ENCODE results near the gene KLC3. TPM values are rescaled to one million over a fixed set of nuclear protein-coding genes. Genes with fewer than 3 reads are reported as not detected.
"Not testable (repeated sequence)": the region's sequence is repeated elsewhere in the genome, so short reads cannot be mapped to it uniquely, and the experiment has no call there.

The KLC3 gene
- total RNA-seq, 1 experiment from 2014 or later, result 0.37 TPM

DNA sequence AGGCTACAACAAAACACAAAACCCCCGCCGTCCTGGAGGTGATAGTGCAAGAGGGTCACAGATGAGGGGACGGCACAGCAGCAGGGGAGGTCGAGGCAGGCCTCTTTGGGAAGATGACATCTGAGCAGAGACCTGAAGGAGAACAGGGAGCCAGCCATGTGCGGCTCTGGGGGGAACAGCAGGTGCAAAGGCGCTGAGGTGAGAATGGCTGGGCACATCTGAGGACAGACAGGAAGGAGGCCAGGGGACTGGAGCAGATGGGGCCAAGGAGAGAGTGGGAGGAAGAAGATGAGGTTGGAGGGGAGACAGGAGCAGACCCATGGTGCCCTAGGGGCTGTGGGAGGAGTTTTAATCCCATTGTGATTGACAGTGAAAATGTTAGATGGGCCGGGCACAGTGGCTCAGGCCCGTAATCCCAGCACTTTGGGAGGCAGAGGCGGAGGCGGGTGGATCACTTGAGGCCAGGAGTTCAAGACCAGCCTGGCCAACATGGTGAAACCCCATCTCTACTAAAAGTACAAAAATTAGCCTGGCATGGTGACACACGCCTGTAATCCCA lies 16.1 kb upstream of the KLC3 start:
- no peak for DNase-seq (ENCODE audit: low read depth in 1 of 2, low spot score in 2 of 2)
- no peaks in the 10 kb centered on the region for H3K36me3 ChIP-seq

DNA sequence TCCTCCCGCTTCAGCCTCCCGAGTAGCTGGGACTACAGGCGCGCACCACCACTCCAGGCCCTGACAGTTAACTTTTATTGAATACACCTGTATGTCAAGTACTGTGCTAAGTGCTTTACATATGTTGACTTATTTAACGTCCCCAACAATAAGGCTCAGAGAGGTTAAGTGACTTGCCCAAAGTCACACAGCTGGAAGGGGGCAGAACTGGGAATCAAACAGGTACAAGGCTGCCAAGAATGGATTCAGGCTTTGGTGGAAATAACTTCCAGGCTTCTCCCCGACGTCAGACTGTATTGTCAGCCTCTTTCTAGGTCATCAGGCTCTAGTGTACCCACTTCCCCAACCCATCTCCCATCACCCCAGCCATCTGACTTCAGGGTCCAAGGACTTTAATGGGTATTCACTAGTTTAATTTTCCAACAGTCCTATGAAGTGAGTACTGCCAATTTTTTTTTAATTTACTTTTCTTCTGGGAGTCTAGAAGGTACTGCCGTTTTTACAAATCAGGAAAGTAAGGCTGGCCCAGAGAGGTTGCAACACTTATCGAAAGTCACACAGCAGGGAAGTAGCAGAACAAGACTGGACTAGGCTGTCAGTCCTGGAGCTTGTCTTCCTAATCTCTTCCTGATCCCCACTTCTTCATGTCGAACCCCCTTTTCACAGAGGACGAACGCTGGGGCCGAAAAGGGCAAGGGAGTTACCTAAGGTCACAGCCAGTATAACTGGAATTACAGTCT lies 13.0 kb upstream of the KLC3 start:
- H3K4me1 ChIP-seq (replicated peaks), result peaks cover 9% of the 10 kb centered on the region
- DNase-seq (ENCODE audit: low read depth in 1 of 2, low spot score in 2 of 2), result no peak
- no peak overlapping the region for H3K27ac ChIP-seq
- no peak overlapping the region for H3K4me3 ChIP-seq
- H3K36me3 ChIP-seq, result no peaks in the 10 kb centered on the region
- no peaks in the 10 kb centered on the region for H3K27me3 ChIP-seq (replicated peaks)
- H3K9me3 ChIP-seq (replicated peaks), result no peaks in the 10 kb centered on the region

More for the DNA sequence above, 16.1 kb upstream of the KLC3 start:
- Histone ChIP-seq H3K27ac (no peak overlapping the region), H3K4me1 (replicated peaks) (peaks cover 9% of the 10 kb centered on the region), H3K9me3 (replicated peaks) (no peaks in the 10 kb centered on the region), H3K4me3 (no peak overlapping the region), H3K27me3 (replicated peaks) (no peaks in the 10 kb centered on the region)

DNA sequence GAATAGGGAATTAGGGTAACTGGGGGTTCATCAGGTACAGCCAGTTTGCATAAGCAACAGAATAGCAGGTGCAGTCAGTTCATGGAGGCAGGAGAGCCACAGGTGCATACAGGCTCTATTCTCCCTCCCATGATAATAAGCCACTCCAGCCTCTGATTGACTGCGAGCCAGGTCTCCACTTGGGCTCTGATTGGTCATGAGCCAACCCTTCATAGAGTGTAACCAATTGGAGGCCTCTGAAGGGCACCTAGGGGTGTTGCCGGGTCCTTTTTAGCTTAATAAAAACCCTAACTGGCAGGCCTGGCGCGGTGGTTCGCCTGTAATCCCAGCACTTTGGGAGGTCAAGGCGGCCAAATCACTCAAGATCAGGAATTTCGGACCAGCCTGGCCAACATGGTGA lies 9.1 kb upstream of the KLC3 start:
- no peaks in the 10 kb centered on the region for H3K27me3 ChIP-seq (replicated peaks)
- H3K36me3 ChIP-seq, result no peaks in the 10 kb centered on the region
- no peak overlapping the region for H3K27ac ChIP-seq
- H3K4me3 ChIP-seq, result no peak overlapping the region
- H3K4me1 ChIP-seq (replicated peaks), result peaks cover 2% of the 10 kb centered on the region
- no peak for DNase-seq (ENCODE audit: low read depth in 1 of 2, low spot score in 2 of 2)
- no peaks in the 10 kb centered on the region for H3K9me3 ChIP-seq (replicated peaks)

DNA sequence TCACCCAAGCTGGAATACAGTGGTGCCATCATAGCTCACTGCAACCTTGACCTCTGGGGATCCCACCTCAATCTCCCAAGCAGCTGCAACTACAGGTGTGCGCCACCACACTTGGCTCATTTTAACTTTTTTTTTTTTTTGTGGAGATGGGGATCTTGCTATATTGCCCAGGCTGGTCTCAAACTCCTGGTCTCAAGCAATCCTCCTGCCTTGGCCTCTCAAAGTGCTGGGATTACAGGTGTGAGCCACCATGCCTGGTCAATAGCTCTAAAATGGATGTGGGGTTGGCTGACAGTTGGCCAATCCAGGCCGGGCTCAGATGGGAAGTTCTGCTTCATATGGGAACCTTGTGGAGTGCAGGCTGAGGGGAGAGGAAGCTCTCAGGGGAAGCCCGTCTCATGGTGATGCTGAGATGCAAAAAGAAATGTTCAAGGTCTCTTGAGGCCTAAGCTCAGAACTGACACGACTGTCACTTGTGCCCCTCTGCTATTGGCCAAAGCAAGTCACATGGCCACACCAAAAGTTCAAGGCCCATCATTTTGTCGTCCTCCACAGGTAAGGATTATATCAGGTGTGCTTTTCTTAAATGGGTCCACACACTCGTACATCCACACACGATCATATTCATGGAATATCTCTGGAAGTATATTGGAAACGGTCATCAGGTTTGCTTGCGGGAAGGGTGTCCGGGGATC lies 6.8 kb upstream of the KLC3 start:
- Histone ChIP-seq H3K9me3 (replicated peaks) (no peaks in the 10 kb centered on the region), H3K4me1 (replicated peaks) (0 out of 2 replicates have a peak, but pooled peaks cover 3% of the 10 kb centered on the region), H3K36me3 (no peaks in the 10 kb centered on the region), H3K4me3 (no peak overlapping the region), H3K27me3 (replicated peaks) (no peaks in the 10 kb centered on the region), H3K27ac (no peak overlapping the region)
- DNase-seq (ENCODE audit: low read depth in 1 of 2, low spot score in 2 of 2), result no peak

DNA sequence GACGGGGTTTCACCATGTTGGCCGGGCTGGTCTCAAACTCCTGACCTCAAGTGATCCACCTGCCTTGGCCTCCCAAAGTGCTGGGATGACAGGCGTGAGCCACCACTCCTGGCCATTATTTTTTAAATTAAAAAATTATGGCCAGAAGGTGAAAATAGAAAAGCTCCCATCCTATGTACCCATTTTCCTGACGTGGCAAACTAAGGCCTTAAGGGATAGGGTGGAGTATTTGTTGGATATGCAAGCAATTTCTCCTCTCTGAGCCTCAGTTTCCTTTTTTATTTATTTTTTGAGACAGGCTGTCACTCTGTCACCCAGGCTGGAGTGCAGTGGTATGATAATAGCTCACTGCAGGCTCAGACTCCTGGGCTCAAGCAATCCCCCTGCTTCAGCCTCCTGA lies 5.7 kb upstream of the KLC3 start:
- not testable (repeated sequence) for H3K4me1 ChIP-seq (replicated peaks); H3K9me3 ChIP-seq (replicated peaks); H3K4me3 ChIP-seq; H3K36me3 ChIP-seq; DNase-seq (ENCODE audit: low read depth in 1 of 2, low spot score in 2 of 2); H3K27ac ChIP-seq; H3K27me3 ChIP-seq (replicated peaks)

DNA sequence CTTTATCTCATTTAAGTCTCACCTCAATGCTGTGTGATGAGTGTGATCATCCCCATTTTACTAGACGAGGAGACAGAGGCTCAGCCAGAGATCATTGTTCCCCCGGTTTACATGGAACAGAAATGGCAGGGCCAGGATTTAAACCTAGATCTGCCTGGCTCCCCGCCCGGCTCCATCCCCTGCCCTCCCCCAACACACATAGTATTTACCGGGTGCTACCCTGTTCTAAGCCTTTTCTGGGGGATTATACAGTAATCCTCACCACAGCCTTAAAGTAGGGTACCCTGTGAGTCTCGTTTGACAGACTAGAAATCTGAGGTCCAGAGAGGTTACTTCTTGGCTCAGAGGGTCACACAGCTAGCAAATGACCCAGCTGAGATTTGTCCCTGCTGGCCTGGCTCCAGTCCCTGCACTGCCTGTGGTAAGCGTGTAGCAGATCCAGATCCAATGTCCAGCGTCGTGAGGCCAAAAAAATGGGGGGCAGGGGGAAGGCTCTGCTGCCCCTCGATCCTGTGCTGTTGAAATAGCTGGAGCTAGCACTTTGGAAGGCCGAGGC lies 3.8 kb upstream of the KLC3 start:
- Histone ChIP-seq H3K27ac (no peak overlapping the region), H3K36me3 (no peaks in the 10 kb centered on the region), H3K9me3 (replicated peaks) (no peaks in the 10 kb centered on the region), H3K4me1 (replicated peaks) (peaks cover 8% of the 10 kb centered on the region), H3K4me3 (no peak overlapping the region), H3K27me3 (replicated peaks) (peaks cover 19% of the 10 kb centered on the region)
- DNase-seq (ENCODE audit: low read depth in 1 of 2, low spot score in 2 of 2), result no peak

DNA sequence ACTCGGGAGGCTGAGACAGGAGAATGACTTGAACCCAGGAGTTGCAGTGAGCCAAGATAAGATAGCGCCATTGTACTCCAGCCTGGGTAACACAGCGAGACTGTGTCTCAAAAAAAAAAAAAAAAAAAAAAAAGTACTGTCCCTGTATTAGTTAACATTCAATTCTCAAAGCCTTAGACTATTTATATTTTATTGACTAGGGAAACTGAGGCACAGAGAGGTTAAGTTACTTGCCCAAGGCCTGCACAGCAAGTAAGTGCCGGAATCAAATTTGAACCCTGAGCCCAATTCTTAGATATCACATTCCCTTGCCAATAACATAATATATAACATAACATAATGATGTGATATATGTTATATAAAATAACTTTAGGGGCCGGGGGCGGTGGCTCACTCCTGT lies 921 bp upstream of the KLC3 start:
- no peak for DNase-seq (ENCODE audit: low read depth in 1 of 2, low spot score in 2 of 2)
- Histone ChIP-seq H3K4me3 (no peak overlapping the region), H3K4me1 (replicated peaks) (peaks cover 8% of the 10 kb centered on the region), H3K9me3 (replicated peaks) (no peaks in the 10 kb centered on the region), H3K27ac (no peak overlapping the region), H3K36me3 (no peaks in the 10 kb centered on the region), H3K27me3 (replicated peaks) (peaks cover 23% of the 10 kb centered on the region)

DNA sequence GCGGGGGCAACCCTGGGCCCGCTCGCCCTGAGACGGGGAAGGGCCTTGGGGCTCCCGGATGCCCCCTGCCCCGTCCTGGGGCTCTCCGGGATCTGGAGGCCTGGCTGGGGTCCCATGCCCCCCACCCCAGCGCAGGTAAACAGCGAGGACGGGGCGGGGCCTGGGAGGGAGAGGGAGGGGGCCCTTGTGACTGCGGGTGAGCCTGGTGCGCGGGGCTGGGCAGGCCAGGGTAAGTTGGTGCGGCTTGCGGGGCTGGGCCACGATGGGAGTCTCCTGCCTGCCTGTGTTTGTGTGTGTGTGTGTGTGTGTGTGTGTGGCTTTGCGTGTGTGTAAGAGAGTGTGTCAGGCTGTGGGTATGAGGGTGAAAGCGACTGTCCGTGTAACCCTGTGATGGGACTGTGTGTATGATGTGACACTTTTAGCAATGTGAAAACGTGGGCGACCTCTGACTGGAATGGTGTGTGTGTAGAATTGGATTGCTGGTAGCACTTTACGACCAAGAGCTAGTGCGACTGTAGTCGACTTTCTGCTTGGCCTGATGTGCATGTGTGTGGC lies 426 bp downstream of the KLC3 start:
- H3K27ac ChIP-seq, result no peak overlapping the region
- H3K36me3 ChIP-seq, result no peaks in the 10 kb centered on the region
- DNase-seq (ENCODE audit: low read depth in 1 of 2, low spot score in 2 of 2), result no peak
- peaks cover 23% of the 10 kb centered on the region for H3K27me3 ChIP-seq (replicated peaks)
- H3K9me3 ChIP-seq (replicated peaks), result no peaks in the 10 kb centered on the region
- peak overlapping the region; percentile 20; the same call in 1 of the 2 replicates for H3K4me3 ChIP-seq
- peaks cover 8% of the 10 kb centered on the region for H3K4me1 ChIP-seq (replicated peaks)

DNA sequence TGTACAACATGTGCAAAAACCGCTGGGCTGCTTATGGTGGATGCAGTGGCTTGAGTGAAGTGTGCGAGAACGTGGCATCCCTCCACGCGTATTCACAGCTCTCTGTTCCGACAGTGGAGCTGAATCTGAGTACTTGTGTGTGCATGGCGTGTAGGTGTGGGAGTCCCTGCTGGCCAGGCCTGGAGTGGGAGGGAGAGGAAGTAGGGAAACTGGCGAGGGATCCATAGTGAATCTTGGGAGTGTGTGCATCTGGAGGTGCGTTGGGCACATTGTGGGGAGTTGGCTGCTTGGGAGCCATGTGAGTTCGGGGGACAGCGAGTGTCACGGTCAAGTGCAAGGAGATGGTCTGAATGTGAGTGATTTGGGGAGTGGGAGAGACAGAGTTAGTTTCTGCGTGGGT lies 2.4 kb downstream of the KLC3 start:
- Histone ChIP-seq H3K27ac (no peak overlapping the region), H3K27me3 (replicated peaks) (peaks cover 23% of the 10 kb centered on the region), H3K36me3 (no peaks in the 10 kb centered on the region), H3K9me3 (replicated peaks) (no peaks in the 10 kb centered on the region), H3K4me3 (no peak overlapping the region), H3K4me1 (replicated peaks) (peaks cover 8% of the 10 kb centered on the region)
- no peak for DNase-seq (ENCODE audit: low read depth in 1 of 2, low spot score in 2 of 2)

DNA sequence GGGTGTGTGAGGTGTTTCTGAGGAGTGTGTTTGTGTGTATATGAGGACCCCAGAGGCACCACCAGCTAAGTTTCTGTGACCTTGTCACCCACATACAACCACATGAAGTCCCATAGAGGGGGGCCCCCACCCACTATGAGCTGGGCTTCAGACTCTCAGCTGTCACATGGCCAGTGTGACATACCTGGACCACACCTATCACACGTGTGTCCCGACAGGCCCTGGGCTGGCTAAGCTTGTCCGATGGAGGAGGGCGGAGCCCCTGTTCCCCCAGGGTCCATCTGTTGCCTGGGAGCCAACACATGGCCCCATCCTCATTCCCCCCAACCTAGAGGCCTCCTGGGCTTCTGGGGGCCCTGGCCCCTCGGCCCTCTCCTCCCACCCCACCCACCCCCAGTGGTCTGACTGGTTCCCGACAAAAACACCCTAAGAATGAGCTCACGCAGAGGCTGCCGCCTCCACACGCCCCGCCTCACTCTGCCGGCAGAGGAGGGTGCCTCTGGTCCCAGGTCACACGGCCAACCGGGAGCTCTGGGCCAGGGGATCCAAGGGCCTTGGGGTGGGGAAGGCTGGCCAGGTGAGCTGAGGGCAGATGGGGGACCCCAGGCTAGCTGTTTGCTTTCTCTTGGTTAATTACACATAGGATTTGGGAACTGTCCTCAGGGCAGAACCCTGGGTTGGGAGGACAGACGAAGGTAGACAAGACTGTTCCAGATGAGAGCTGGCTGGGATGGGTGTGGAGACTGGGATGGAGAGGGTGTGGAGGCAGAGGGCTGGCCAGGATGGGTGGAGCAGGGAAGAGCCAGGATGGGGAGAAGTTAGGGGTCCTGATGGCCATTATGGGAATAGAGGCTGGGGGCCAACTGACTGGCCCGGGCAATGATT lies 4.3 kb downstream of the KLC3 start:
- H3K27me3 ChIP-seq (replicated peaks), result peaks cover 21% of the 10 kb centered on the region
- H3K4me3 ChIP-seq, result no peak overlapping the region
- 0 out of 2 replicates have a peak, but pooled peaks cover 2% of the 10 kb centered on the region for H3K9me3 ChIP-seq (replicated peaks)
- H3K27ac ChIP-seq, result no peak overlapping the region
- H3K36me3 ChIP-seq, result peaks cover 9% of the 10 kb centered on the region
- H3K4me1 ChIP-seq (replicated peaks), result peaks cover 6% of the 10 kb centered on the region
- DNase-seq (ENCODE audit: low read depth in 1 of 2, low spot score in 2 of 2), result no peak

DNA sequence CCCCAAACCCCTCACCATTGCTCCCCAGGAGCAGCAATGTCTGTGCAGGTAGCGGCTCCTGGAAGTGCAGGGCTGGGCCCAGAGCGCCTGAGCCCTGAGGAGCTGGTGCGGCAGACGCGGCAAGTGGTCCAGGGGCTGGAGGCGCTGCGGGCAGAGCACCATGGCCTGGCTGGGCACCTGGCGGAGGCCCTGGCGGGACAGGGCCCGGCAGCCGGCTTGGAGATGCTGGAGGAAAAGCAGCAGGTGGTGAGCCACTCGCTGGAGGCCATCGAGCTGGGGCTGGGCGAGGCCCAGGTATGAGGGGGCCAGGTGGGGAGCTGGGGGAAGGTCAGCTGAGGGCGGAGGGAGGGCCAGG lies 4.9 kb downstream of the KLC3 start:
- Histone ChIP-seq H3K9me3 (replicated peaks) (0 out of 2 replicates have a peak, but pooled peaks cover 3% of the 10 kb centered on the region), H3K36me3 (peaks cover 13% of the 10 kb centered on the region), H3K27ac (no peak overlapping the region), H3K27me3 (replicated peaks) (peaks cover 15% of the 10 kb centered on the region), H3K4me3 (no peak overlapping the region), H3K4me1 (replicated peaks) (peaks cover 4% of the 10 kb centered on the region)
- no peak for DNase-seq (ENCODE audit: low read depth in 1 of 2, low spot score in 2 of 2)

DNA sequence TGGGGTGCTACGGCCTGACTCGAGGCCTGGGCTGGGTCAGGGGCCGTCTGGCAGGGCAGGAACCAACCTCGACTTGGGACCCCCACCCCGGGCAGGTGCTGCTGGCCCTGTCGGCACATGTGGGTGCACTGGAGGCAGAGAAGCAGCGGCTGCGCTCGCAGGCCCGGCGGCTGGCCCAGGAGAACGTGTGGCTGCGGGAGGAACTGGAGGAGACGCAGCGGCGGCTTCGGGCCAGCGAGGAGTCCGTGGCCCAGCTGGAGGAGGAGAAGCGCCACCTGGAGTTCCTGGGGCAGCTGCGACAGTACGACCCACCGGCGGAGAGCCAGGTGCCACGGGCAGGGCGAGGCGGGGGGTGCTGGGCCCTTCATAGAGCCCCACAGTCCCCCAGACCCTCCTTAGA lies 5.9 kb downstream of the KLC3 start:
- Histone ChIP-seq H3K36me3 (peaks cover 22% of the 10 kb centered on the region), H3K9me3 (replicated peaks) (0 out of 2 replicates have a peak, but pooled peaks cover 3% of the 10 kb centered on the region), H3K4me3 (no peak overlapping the region), H3K27ac (no peak overlapping the region), H3K27me3 (replicated peaks) (peaks cover 5% of the 10 kb centered on the region; the same call in 1 of the 2 replicates), H3K4me1 (replicated peaks) (no peaks in the 10 kb centered on the region)
- DNase-seq (ENCODE audit: low read depth in 1 of 2, low spot score in 2 of 2), result no peak
